Esophagus squamous epithelium (tissue), 5 donors: ENCODE data around the gene SH3GLB2. TPM values are rescaled to one million over a fixed set of nuclear protein-coding genes. Genes with fewer than 3 reads are reported as not detected.

ENCODE experiments used
- DNase-seq: peaks from one replicate; lab custom pipeline; 2025; lab: John Stamatoyannopoulos, UW
- H3K27ac ChIP-seq, 4 donors: fragments of 200-600 bp; sonication (generic); one replicate each; pipeline ENCODE4 v1.5.1; 2016 to 2019; ENCODE audit warnings: mild to moderate bottlenecking in 1 of 4
- H3K27me3 ChIP-seq, 4 donors: fragments of 200-600 bp; sonication (generic); 1 replicate in 3 of 4; 2 replicates in 1 of 4; pipeline versions ENCODE4 v1.5.1 to v1.6.0; 2017 to 2021; ENCODE audit warnings: antibody characterized with exemption in 1 of 4
- H3K36me3 ChIP-seq, 3 donors: fragments of 200-600 bp; sonication (generic); one replicate each; pipeline ENCODE4 v1.5.1; 2016 to 2019
- H3K4me1 ChIP-seq, 3 donors: fragments of 200-600 bp; sonication (generic); one replicate each; pipeline ENCODE4 v1.5.1; 2017 to 2019
- H3K4me3 ChIP-seq, 4 donors: fragments of 200-600 bp; sonication (generic); 1 replicate in 3 of 4; 2 replicates in 1 of 4; pipeline ENCODE4 v1.5.1; 2016 to 2019; ENCODE audit warnings: mild to moderate bottlenecking in 2 of 4, moderate library complexity in 1 of 4
- H3K9me3 ChIP-seq, 3 donors: fragments of 200-600 bp; sonication (generic); one replicate each; pipeline ENCODE4 v1.5.1; 2016 to 2019
- CTCF ChIP-seq, 6 experiments: fragments of 450-650 bp in 4 of 6; fragments of 200-600 bp in 2 of 6; sonication (generic) in 2 of 6; IDR thresholded peaks; one replicate each; pipeline ENCODE4 v1.5.1; 2016 to 2019; ENCODE audit warnings: antibody characterized with exemption in 6 of 6, mild to moderate bottlenecking in 4 of 6, moderate library complexity in 4 of 6
- POLR2A ChIP-seq, 4 donors: fragments of 450-650 bp; IDR thresholded peaks; one replicate each; pipeline ENCODE4 v1.6.1; 2017; ENCODE audit warnings: antibody characterized with exemption in 4 of 4, mild to moderate bottlenecking in 4 of 4, moderate library complexity in 3 of 4
- WGBS, 2 donors: methylation state at CpG; one replicate each; pipeline ENCODE4 v1.1.5; 2018; 5-methylcytosine and 5-hydroxymethylcytosine counted together
- intact Hi-C: fragments of 100-400 bp; cut with DNase I; formaldehyde crosslinking; loops from one replicate; pipeline ENCODE4 v1.15.0; 2022
- total RNA-seq, 4 donors: library from RNA; depleted of rRNA; stranded (reverse); fragments of >200 nt; gene quantifications; one replicate each; pipeline ENCODE4 v1.1.0, GENCODE V29; 2016
- donor health status: DM: yes; HTN: yes; CAD: no.

Gene SH3GLB2
- total RNA-seq, 4 donors from 2014 or later, result 70.3 to 169 (median 113) TPM

GRCh38 chr9:129012893-129013448 is 15.2 kb downstream of the SH3GLB2 start:
- H3K4me3 ChIP-seq, result no peak overlapping the region
- no peak overlapping the region for H3K27ac ChIP-seq
- H3K36me3 ChIP-seq, result peaks cover 37 to 98% (median 47%) of the 10 kb centered on the region in 3 donors
- H3K27me3 ChIP-seq, result no peaks in the 10 kb centered on the region
- intact Hi-C loops, result no loop called here
- no peak for TF ChIP-seq CTCF (IDR thresholded peaks at IDR 0.05)
- TF ChIP-seq POLR2A (IDR thresholded peaks at IDR 0.05), result no peak
- peaks cover 0 to 4% (median 0%) of the 10 kb centered on the region in 3 donors for H3K4me1 ChIP-seq
- WGBS, 2 donors, result 91 to 95% methylated on average over 8 to 16 of the region's 16 CpGs
- H3K9me3 ChIP-seq, result no peaks in the 10 kb centered on the region
- no peak for DNase-seq

GRCh38 chr9:129012343-129012742 is 15.8 kb downstream of the SH3GLB2 start:
- Histone ChIP-seq H3K36me3 (peaks cover 37 to 98% (median 51%) of the 10 kb centered on the region in 3 donors), H3K27ac (no peak overlapping the region), H3K4me1 (peaks cover 0 to 10% (median 0%) of the 10 kb centered on the region in 3 donors), H3K9me3 (no peaks in the 10 kb centered on the region), H3K27me3 (no peaks in the 10 kb centered on the region), H3K4me3 (no peak overlapping the region)
- DNase-seq, result no peak
- WGBS, 2 donors, result 40 to 85% methylated on average over 1 to 6 of the region's 7 CpGs
- TF ChIP-seq CTCF (IDR thresholded peaks at IDR 0.05) (no peak), POLR2A (IDR thresholded peaks at IDR 0.05) (no peak)
- intact Hi-C loops, result no loop called here

- Histone ChIP-seq H3K27ac (no peak overlapping the region), H3K9me3 (no peaks in the 10 kb centered on the region), H3K4me1 (peaks cover 0 to 16% (median 5%) of the 10 kb centered on the region in 3 donors), H3K27me3 (no peaks in the 10 kb centered on the region), H3K4me3 (no peak overlapping the region), H3K36me3 (peaks cover 37 to 98% (median 55%) of the 10 kb centered on the region in 3 donors)
- intact Hi-C loops, result no loop called here
- WGBS, 2 donors, result no CpG with 5 or more reads among the region's 11 CpGs
- TF ChIP-seq CTCF (IDR thresholded peaks at IDR 0.05) (no peak), POLR2A (IDR thresholded peaks at IDR 0.05) (no peak)
- no peak for DNase-seq
Observed at GRCh38 chr9:129011761-129012181, 16.4 kb downstream of the SH3GLB2 start.

GRCh38 chr9:129011170-129011569 is 17.0 kb downstream of the SH3GLB2 start:
- Histone ChIP-seq H3K27me3 (no peaks in the 10 kb centered on the region), H3K27ac (no peak overlapping the region), H3K4me3 (no peak overlapping the region), H3K4me1 (peaks cover 0 to 22% (median 5%) of the 10 kb centered on the region in 3 donors), H3K36me3 (peaks cover 37 to 100% (median 59%) of the 10 kb centered on the region in 3 donors), H3K9me3 (no peaks in the 10 kb centered on the region)
- intact Hi-C loops, result no loop called here
- no peak for DNase-seq
- 76 to 88% methylated on average over 4 to 6 of the region's 19 CpGs for WGBS, 2 donors
- TF ChIP-seq POLR2A (IDR thresholded peaks at IDR 0.05) (no peak), CTCF (IDR thresholded peaks at IDR 0.05) (no peak)

GRCh38 chr9:129010267-129010975 is 17.7 kb downstream of the SH3GLB2 start:
- no peaks in the 10 kb centered on the region for H3K9me3 ChIP-seq
- intact Hi-C loops, result no loop called here
- no peaks in the 10 kb centered on the region for H3K27me3 ChIP-seq
- peaks cover 0 to 23% (median 5%) of the 10 kb centered on the region in 3 donors for H3K4me1 ChIP-seq
- TF ChIP-seq POLR2A (IDR thresholded peaks at IDR 0.05) (no peak), CTCF (IDR thresholded peaks at IDR 0.05) (no peak)
- H3K4me3 ChIP-seq, result no peak overlapping the region
- H3K36me3 ChIP-seq, result peaks cover 39 to 100% (median 67%) of the 10 kb centered on the region in 3 donors
- no peak overlapping the region for H3K27ac ChIP-seq
- no peak for DNase-seq
- WGBS, 2 donors, result 67 to 95% methylated on average over 2 to 4 of the region's 8 CpGs
